ENCODE data around the gene AIFM1.

The AIFM1 gene

GRCh38 chrX:130179579-130180215, 14.1 kb upstream of the AIFM1 start:
- DNase-seq = no peak
- Histone ChIP-seq H3K27ac (no peak overlapping the region), H3K9me3 (ENCODE audit: severe bottlenecking) (no peaks in the 10 kb centered on the region), H3K36me3 (no peaks in the 10 kb centered on the region), H3K4me3 (ENCODE audit: low read depth, low read length) (no peak overlapping the region), H3K27me3 (ENCODE audit: insufficient read depth, low read depth, severe bottlenecking) (no peaks in the 10 kb centered on the region)
- no peak for TF ChIP-seq CTCF (IDR thresholded peaks at IDR 0.05; ENCODE audit: low read depth, low read length)

GRCh38 chrX:130179170-130179569, 13.5 kb upstream of the AIFM1 start:
- DNase-seq = no peak
- no peak overlapping the region for H3K27ac ChIP-seq
- H3K36me3 ChIP-seq = no peaks in the 10 kb centered on the region
- no peaks in the 10 kb centered on the region for H3K27me3 ChIP-seq (ENCODE audit: insufficient read depth, low read depth, severe bottlenecking)
- H3K9me3 ChIP-seq (ENCODE audit: severe bottlenecking) = no peaks in the 10 kb centered on the region
- no peak for TF ChIP-seq CTCF (IDR thresholded peaks at IDR 0.05; ENCODE audit: low read depth, low read length)
- H3K4me3 ChIP-seq (ENCODE audit: low read depth, low read length) = no peak overlapping the region

- DNase-seq = no peak
- Histone ChIP-seq H3K9me3 (ENCODE audit: severe bottlenecking) (no peaks in the 10 kb centered on the region), H3K36me3 (no peaks in the 10 kb centered on the region), H3K27me3 (ENCODE audit: insufficient read depth, low read depth, severe bottlenecking) (no peaks in the 10 kb centered on the region), H3K27ac (no peak overlapping the region), H3K4me3 (ENCODE audit: low read depth, low read length) (no peak overlapping the region)
- TF ChIP-seq CTCF (IDR thresholded peaks at IDR 0.05; ENCODE audit: low read depth, low read length) = no peak
Measured at GRCh38 chrX:130176942-130177341, 11.3 kb upstream of the AIFM1 start.

- H3K9me3 ChIP-seq (ENCODE audit: severe bottlenecking) = no peaks in the 10 kb centered on the region
- no peak overlapping the region for H3K4me3 ChIP-seq (ENCODE audit: low read depth, low read length)
- no peaks in the 10 kb centered on the region for H3K27me3 ChIP-seq (ENCODE audit: insufficient read depth, low read depth, severe bottlenecking)
- DNase-seq = no peak
- no peak overlapping the region for H3K27ac ChIP-seq
- no peaks in the 10 kb centered on the region for H3K36me3 ChIP-seq
- no peak for TF ChIP-seq CTCF (IDR thresholded peaks at IDR 0.05; ENCODE audit: low read depth, low read length)
Measured at GRCh38 chrX:130176354-130176776, 10.7 kb upstream of the AIFM1 start.

GRCh38 chrX:130174937-130175336, 9.3 kb upstream of the AIFM1 start:
- Histone ChIP-seq H3K27ac (no peak overlapping the region), H3K36me3 (no peaks in the 10 kb centered on the region), H3K9me3 (ENCODE audit: severe bottlenecking) (no peaks in the 10 kb centered on the region), H3K4me3 (ENCODE audit: low read depth, low read length) (no peak overlapping the region), H3K27me3 (ENCODE audit: insufficient read depth, low read depth, severe bottlenecking) (peaks cover 3% of the 10 kb centered on the region)
- no peak for TF ChIP-seq CTCF (IDR thresholded peaks at IDR 0.05; ENCODE audit: low read depth, low read length)
- no peak for DNase-seq
